Measurements from ENCODE around the gene KISS1. TPM values are rescaled to one million over a fixed set of nuclear protein-coding genes. Genes with fewer than 3 reads are reported as not detected.

KISS1 gene
- total and polyA plus RNA-seq, 12 donors, result 0.34 to 0.50 TPM; not detected in 10

- peak overlapping the region in 2 of 4 donors; percentile 23 to 70 for H3K4me3 ChIP-seq
- WGBS, 4 donors, result 33 to 56% (median 35%) methylated on average over 17 to 33 of the region's 33 CpGs
- H3K4me1 ChIP-seq (replicated peaks in 1 of 2), result peaks cover 3 to 12% of the 10 kb centered on the region in 2 donors
- no peaks in the 10 kb centered on the region for H3K36me3 ChIP-seq (replicated peaks in 1 of 2)
- TF ChIP-seq POLR2A (IDR thresholded peaks at IDR 0.05) (no peak), CTCF (IDR thresholded peaks at IDR 0.05) (no peak)
- DNase-seq, result no peak
- no peaks in the 10 kb centered on the region for H3K27me3 ChIP-seq
- H3K27ac ChIP-seq, result peak overlapping the region in 3 of 5 donors; percentile 6 to 82 (median 73)
- no peaks in the 10 kb centered on the region for H3K9me3 ChIP-seq (replicated peaks in 1 of 3)
- intact Hi-C loops (cut with DNase I), result no loop called here
Measured at GRCh38 chr1:204150702-204151551, 45.4 kb downstream of the KISS1 start.

GRCh38 chr1:204149635-204150565 is 46.4 kb downstream of the KISS1 start:
- TF ChIP-seq POLR2A (IDR thresholded peaks at IDR 0.05) (no peak), CTCF (IDR thresholded peaks at IDR 0.05) (no peak)
- intact Hi-C loops (cut with DNase I), result no loop called here
- Histone ChIP-seq H3K9me3 (replicated peaks in 1 of 3) (no peaks in the 10 kb centered on the region), H3K36me3 (replicated peaks in 1 of 2) (no peaks in the 10 kb centered on the region), H3K27ac (peak overlapping the region in 1 of 5 donors; percentile 82), H3K4me3 (no peak overlapping the region), H3K4me1 (replicated peaks in 1 of 2) (peaks cover 6 to 18% of the 10 kb centered on the region in 2 donors), H3K27me3 (no peaks in the 10 kb centered on the region)
- no peak for DNase-seq
- WGBS, 4 donors, result 79 to 90% (median 87%) methylated on average over 14 to 16 of the region's 16 CpGs

GRCh38 chr1:204149107-204149506 is 47.2 kb downstream of the KISS1 start:
- TF ChIP-seq CTCF (IDR thresholded peaks at IDR 0.05) (no peak), POLR2A (IDR thresholded peaks at IDR 0.05) (no peak)
- Histone ChIP-seq H3K4me3 (no peak overlapping the region), H3K9me3 (replicated peaks in 1 of 3) (no peaks in the 10 kb centered on the region), H3K27me3 (no peaks in the 10 kb centered on the region), H3K27ac (no peak overlapping the region), H3K4me1 (replicated peaks in 1 of 2) (peaks cover 6 to 18% of the 10 kb centered on the region in 2 donors), H3K36me3 (replicated peaks in 1 of 2) (no peaks in the 10 kb centered on the region)
- intact Hi-C loops (cut with DNase I), result no loop called here
- 65 to 80% (median 77%) methylated on average over 2 of the region's 2 CpGs for WGBS, 4 donors
- DNase-seq, result no peak

Measured in adrenal gland (tissue), 12 donors.